ENCODE measurements around the gene ZNF584. TPM values are rescaled to one million over a fixed set of nuclear protein-coding genes. Genes with fewer than 3 reads are reported as not detected.
A peak's percentile ranks its signal among the peaks of the same experiment; 100 is the strongest.

The ZNF584 gene
- total and polyA plus RNA-seq, 10 of the 15 experiments (the other 5 are each of a cell fraction or from before 2014, with no cell fraction given) = 2.0 to 10.7 (median 6.3) TPM

GRCh38 chr19:58362272-58362994, 46.0 kb upstream of the ZNF584 start, which contains the start of gene ZNF497 (continued):
- peak in 2 of 3 experiments; percentile 5 to 6; a peak in 2 of 6 replicates for TF ChIP-seq CTCF (IDR thresholded peaks at IDR 0.05 in 2 of 3, conservative IDR thresholded peaks at IDR 0.05 in 1 of 3; ENCODE audit: control insufficient read depth in 2 of 3, extremely low read depth in 1 of 3, insufficient read depth in 1 of 3, low read depth in 3 of 3, low read length in 3 of 3)
- no peak for TF ChIP-seq JUNB (IDR thresholded peaks at IDR 0.05)
- TF ChIP-seq ZBTB4 (CRISPR knock-in tag; IDR thresholded peaks at IDR 0.05) = no peak
- peak; percentile 53; the same call in 1 of the 2 replicates for TF ChIP-seq ZNF207 (IDR thresholded peaks at IDR 0.05; ENCODE audit: borderline replicate concordance)
- 0 out of 2 replicates have a peak, but pooled peaks have one; percentile 14 for TF ChIP-seq E2F4 (IDR thresholded peaks at IDR 0.05; ENCODE audit: low read depth, low read length)
- TF ChIP-seq KAT2A (conservative IDR thresholded peaks at IDR 0.05; ENCODE audit: control insufficient read depth, low read depth, low read length) = no peak
- TF ChIP-seq ATF3 (IDR thresholded peaks at IDR 0.05; ENCODE audit: borderline replicate concordance, extremely low read depth, low read depth, low read length) = no peak
- no peak for TF ChIP-seq CUX1 (IDR thresholded peaks at IDR 0.05; ENCODE audit: insufficient replicate concordance, low read depth, low read length)
- no peak for TF ChIP-seq CBX3 (IDR thresholded peaks at IDR 0.05; ENCODE audit: borderline replicate concordance, low read depth)
